GM18909 (cell line): ENCODE results near the gene PA2G4.
A peak's percentile ranks its signal among the peaks of the same experiment; 100 is the strongest.
"Not testable (repeated sequence)": the region's sequence is repeated elsewhere in the genome, so short reads cannot be mapped to it uniquely, and the experiment has no call there.

Experiments used
- ATAC-seq: cut with Tn5 transposase; IDR thresholded peaks from one replicate; pipeline ENCODE4 v1.9.1; 2021; ENCODE audit warnings: mild to moderate bottlenecking; ENCODE audit not compliant: unreplicated experiment, poor library complexity

PA2G4 gene

DNA sequence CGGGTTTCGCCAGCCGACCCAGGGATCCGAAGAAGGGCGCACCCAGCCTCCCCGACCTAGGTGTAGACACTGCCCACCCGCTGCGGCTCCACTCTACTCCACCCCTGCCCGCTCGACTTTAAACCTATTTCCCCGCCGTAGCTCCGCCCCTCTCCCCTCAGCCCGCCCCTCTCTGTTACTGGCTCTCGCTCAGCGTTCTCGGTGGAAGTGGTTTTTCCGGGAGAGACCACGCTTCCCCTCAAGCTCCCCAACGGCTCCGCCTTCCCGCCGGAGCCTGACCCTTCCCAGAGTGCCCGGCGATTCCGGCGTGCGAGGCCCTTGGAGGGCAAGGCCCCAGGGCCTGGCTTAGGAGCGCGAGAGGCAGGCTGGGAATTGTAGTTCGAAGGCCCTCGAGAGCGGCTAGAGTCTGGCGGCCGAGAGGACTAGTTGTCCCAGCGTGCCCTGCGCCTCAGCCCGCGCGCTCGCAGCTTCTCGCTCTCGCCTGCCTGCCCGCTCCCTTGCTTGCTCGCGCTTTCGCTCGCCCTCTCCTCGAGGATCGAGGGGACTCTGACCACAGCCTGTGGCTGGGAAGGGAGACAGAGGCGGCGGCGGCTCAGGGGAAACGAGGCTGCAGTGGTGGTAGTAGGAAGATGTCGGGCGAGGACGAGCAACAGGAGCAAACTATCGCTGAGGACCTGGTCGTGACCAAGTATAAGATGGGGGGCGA, at the start of gene PA2G4:
TSS of gene PA2G4 (plus strand) at position 451 of the 706 bp plus-strand sequence. CDS start at position 630, 179 bp downstream.
- ATAC-seq = peak; percentile 95

DNA sequence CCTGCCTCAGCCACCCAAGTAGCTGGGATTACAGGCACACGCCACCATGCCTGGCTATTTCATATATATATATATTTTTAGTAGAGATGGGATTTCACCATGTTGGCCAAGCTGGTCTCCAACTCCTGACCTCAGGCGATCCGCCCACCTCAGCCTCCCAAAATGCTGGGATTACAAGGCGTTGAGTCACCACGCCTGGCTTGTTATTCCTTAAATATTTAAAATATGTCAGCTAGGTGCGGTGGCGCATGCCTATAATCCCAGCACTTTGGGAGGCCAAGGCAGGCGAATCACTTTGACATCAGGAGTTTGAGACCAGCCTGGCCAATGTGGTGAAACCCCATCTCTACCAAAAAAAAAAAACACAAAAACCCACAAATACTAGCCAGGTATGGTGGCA, 44.4 kb upstream of the PA2G4 start:
- ATAC-seq = not testable (repeated sequence)

DNA sequence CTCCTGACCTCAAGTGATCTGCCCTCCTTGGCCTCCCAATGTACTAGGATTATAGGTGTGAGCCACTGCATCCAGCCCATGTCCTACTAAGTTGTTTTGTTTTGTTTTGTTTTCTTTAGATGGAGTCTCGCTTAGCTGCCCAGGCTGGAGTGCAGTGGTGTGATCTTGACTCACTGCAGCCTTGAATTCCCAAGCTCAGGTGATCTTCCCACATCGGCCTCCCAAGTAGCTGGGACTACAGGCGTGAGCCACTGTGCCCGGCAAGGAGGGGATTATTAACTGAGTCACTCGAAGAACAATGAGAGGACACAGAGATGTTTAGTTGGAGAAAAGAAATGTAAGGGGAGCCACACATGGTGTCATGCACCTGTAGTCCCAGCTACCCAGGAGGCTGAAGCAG, 42.4 kb upstream of the PA2G4 start:
- no peak for ATAC-seq

DNA sequence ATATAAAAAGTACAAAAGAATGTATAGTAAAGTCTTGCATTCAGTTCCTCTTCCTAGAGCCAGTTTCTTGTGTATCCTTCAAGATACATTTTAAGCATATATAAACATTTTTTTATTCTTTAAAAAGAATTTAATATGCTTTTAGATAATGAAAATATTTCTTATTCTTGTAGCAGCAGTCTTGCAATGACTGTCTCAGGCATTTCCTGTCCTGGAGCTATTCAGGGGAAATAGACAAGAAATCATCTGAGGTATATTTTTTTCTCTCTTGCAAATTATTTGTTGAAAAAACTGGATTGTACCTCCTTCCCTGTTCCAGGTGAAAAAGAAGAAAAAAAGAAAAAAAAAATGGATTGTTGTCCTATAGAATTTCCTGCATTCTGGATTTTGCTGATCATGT, 41.4 kb upstream of the PA2G4 start:
- no peak for ATAC-seq

- no peak for ATAC-seq
These were observed 32.7 kb upstream of the PA2G4 start for GRCh38 chr12:56071648-56072047.

- ATAC-seq = no peak
These were observed 30.0 kb upstream of the PA2G4 start for GRCh38 chr12:56074396-56074795.

DNA sequence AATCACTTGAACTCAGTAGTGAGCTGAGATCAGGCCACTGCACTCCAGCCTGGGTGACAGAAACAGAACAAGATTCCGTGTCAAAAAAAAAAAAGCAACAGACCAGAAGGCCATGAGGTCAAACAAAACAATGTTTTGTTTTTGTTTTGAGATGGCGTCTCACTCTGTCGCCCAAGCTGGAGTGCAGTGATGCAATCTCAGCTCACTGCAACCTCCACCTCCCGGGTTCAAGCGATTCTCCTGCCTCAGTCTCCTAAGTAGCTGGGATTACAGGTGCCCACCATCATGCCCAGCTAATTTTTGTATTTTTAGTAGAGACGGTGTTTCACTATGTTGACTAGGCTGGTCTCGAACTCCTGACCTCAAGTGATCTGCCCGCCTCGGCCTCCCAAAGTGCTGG, 26.4 kb upstream of the PA2G4 start:
- not testable (repeated sequence) for ATAC-seq

GRCh38 chr12:56078427-56078826, 25.9 kb upstream of the PA2G4 start:
- no peak for ATAC-seq

- peak; percentile 77 for ATAC-seq
These were observed 25.2 kb upstream of the PA2G4 start for GRCh38 chr12:56078931-56079722.

DNA sequence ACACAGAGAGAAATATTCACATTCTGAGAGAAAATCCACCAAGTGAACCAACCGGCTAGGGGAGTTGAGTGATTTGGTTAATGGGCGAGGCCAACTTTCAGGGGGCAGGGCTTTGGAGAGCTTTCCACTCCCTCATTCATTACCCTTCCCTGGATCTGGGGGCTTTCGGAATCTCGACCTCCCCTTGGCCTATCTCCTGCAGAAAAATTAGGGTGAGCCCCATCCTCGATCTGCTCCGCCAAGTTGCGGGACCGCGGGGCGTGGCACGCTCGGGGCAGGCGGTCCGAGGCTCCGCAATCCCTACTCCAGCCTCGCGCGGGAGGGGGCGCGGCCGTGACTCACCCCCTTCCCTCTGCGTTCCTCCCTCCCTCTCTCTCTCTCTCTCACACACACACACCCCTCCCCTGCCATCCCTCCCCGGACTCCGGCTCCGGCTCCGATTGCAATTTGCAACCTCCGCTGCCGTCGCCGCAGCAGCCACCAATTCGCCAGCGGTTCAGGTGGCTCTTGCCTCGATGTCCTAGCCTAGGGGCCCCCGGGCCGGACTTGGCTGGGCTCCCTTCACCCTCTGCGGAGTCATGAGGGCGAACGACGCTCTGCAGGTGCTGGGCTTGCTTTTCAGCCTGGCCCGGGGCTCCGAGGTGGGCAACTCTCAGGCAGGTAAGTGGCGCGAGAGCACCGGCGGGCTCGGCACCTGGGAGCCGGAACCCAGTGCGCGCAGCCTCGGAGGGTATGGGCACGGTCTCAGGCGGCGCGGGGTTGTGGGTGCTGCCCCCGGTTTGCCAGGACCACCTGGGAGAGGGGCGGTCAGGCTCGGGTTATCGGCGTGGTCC, 24.4 kb upstream of the PA2G4 start, which contains the start of gene ERBB3:
TSS of gene ERBB3 (plus strand) at position 443 of the 833 bp plus-strand sequence. CDS start at position 579, 136 bp downstream.
- ATAC-seq = peak; percentile 30

DNA sequence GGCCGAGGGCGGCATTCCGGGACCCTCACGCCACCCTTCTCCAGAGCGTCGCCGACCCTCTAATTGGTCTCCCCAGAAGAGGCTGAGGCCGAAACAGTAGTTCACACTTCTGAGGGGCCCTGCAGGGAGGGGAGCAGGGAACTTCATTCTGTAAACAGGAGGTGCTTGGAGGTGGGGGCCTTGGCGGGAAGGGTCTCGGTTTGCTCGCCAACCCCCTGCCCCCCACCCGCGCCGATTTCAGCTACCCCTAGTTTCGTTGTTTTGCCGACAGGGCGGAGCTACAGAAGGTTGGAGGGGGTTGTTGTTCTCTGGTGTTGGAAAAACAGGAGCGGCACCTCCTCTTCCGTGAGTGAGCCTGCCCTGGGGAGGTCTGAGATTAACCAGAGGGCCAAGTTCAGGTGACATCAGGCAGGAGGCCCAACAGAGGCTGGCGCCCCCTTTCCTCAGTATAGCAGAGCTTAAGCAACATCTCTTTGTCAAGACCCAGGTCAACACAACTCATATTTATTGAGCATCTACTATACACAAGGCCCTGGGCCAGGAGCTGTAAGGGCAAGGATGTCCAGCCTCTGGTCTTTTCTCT, 23.7 kb upstream of the PA2G4 start:
- no peak for ATAC-seq

DNA sequence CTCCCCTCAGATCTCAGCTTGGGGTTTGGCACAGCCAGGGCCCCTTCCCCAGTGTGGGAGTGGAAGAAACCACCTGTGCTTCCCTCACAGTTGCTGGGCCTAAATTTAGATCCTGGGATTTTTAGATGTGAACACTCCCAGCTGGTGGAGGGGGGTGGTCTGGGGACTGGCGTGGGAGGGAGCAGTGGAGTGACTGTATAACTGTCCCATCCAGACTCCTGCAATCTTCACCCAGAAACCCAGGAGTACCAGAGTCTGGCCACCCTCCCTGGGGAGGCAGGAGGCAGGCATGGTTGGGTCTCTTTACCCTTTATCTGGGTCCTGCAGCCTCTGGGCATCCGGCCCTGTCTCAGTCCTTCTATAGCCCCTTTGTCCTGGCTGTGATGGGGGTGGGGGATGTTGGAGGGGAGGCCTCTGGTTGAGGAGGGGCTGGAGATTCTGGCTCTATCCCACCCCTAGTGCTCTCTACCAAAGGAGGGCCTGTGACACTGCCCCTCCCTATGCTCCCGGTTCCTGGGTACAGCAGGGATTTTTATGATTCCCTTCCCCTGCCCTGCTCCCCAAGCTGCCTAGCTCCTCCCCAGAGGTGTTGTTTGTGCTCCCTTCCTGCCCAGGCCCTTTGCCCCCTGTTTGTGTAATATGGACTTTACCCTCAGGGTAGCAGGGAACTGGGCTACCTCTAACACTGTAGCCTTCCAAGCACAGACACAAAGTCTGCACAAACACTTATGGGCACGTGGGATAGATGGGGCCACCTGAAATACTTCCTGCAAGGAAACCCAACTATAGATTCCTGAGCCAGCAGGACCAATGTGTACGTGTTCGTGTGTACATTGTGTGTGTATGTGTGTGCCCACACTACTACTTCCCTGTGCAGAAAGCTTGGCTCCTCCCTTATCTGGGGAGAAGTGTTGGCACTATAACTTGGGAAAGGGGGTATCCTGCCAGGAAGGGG, 22.7 kb upstream of the PA2G4 start:
- no peak for ATAC-seq

GRCh38 chr12:56082382-56082781, 22.0 kb upstream of the PA2G4 start:
- ATAC-seq = no peak

- ATAC-seq = no peak
These were observed 21.4 kb upstream of the PA2G4 start for GRCh38 chr12:56082967-56083366.

DNA sequence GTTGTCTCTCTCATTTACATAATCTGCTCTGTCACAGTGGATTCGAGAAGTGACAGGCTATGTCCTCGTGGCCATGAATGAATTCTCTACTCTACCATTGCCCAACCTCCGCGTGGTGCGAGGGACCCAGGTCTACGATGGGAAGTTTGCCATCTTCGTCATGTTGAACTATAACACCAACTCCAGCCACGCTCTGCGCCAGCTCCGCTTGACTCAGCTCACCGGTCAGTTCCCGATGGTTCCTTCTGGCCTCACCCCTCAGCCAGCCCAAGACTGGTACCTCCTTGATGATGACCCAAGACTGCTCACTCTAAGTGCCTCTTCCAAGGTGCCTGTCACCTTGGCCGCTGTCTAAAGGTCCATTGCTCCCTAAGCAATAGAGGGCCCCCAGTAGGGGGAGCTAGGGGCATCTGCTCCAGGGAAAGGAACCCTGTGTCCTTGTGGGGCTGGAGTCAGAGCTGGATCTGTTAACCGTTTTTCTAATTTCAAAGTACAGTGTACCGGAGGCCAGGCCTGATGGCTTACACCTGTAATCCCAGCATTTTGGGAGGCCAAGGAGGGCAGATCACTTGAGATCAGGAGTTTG, 19.3 kb upstream of the PA2G4 start:
- no peak for ATAC-seq

- no peak for ATAC-seq
These were observed 18.3 kb upstream of the PA2G4 start for GRCh38 chr12:56086096-56086495.

GRCh38 chr12:56086608-56087007, 17.8 kb upstream of the PA2G4 start:
- ATAC-seq = no peak

DNA sequence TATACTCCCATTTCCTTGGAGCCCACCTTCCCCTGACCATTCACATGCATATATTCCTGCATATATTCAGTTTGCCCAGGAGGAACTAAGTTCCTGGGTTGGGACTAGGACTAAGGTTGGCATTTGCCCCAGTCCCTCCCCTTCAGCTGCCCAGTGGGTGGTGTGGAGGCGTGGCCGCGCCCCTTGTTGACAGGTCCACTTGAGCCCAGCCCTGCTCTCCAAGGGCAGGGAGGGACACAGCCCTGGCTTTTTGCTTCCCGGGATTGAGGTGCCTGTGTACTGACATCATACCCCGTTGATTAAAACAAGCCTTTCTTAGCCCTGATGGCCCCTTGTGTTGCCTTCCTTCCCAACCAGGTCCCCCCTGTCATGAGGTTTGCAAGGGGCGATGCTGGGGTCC, 17.1 kb upstream of the PA2G4 start:
- ATAC-seq = no peak

DNA sequence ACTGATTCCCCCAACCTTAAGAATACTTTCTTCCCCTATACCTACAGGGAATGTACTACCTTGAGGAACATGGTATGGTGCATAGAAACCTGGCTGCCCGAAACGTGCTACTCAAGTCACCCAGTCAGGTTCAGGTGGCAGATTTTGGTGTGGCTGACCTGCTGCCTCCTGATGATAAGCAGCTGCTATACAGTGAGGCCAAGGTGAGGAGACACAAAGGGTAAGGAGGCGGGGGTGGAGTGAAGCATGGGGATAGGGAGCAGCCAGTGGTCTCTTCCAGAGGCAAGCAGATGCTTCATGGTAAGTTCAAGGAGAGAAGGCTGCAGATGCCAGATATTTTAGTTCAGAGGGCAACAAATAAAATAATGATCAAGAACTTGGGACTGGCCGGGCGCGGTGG, 6.6 kb upstream of the PA2G4 start:
- no peak for ATAC-seq
